ENCODE measurements around the gene NAA10. TPM values are rescaled to one million over a fixed set of nuclear protein-coding genes. Genes with fewer than 3 reads are reported as not detected.
A peak's percentile ranks its signal among the peaks of the same experiment; 100 is the strongest.

The NAA10 gene
- total and polyA plus RNA-seq, 2 of the 13 experiments (the other 11 are each of a cell fraction or from before 2014, with no cell fraction given), result 49.2 to 51.7 TPM

DNA sequence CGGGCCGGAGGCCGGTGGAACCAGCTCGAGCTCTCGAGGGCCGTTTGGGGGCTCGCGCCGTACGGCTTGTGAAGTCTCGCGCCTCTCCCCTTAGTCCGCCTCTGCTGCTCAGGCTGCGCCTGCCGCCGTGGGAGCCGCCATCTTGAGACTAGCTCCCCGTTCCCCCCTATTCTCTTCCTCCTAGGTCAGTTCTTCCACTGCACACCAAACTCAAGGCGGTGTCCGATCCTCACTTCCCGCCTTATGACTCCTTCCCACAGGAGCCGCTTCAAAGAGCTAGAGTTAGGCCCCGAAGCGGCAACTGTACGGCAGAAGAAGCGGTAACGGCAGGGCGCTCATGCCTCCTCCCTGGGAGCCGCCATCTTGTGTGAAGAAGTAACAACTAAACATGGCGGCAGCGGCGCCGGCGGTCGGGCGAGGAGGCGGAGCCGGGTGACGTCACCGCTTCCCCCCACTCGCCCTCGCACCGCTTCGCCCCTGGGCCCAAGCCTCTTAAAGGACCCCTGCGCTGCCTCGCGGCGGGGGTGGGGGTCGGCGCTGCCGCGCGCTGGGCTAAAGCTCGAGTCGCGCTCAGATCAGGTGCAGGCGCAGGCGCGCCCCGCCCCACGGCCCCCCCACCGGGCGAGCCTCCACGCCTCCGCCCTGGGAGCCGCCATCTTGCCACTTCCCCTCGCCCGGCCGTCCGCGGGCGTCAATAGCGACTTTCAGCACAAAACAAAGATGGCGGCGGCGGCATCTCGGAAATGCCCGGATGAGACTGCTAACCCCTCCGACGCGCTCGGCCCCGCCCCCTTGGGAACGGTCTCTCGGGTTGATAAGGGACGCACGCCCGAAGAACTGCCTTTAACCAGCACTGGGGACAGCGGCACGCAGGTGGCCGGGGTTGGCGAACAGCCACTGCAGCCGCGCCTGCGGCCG is 36.9 kb upstream of the NAA10 start, which contains the start of gene HCFC1 (continued):
- TF ChIP-seq ZNF136 (CRISPR knock-in tag; IDR thresholded peaks at IDR 0.05; ENCODE audit: low read depth) (no peak), PPARG (CRISPR knock-in tag; conservative IDR thresholded peaks at IDR 0.05) (no peak), ZFP36L2 (CRISPR knock-in tag; IDR thresholded peaks at IDR 0.05) (no peak), ZNF44 (CRISPR knock-in tag; IDR thresholded peaks at IDR 0.05) (no peak), ZMAT3 (CRISPR knock-in tag; conservative IDR thresholded peaks at IDR 0.05) (no peak)
- TF ChIP-seq, protein P1, sequence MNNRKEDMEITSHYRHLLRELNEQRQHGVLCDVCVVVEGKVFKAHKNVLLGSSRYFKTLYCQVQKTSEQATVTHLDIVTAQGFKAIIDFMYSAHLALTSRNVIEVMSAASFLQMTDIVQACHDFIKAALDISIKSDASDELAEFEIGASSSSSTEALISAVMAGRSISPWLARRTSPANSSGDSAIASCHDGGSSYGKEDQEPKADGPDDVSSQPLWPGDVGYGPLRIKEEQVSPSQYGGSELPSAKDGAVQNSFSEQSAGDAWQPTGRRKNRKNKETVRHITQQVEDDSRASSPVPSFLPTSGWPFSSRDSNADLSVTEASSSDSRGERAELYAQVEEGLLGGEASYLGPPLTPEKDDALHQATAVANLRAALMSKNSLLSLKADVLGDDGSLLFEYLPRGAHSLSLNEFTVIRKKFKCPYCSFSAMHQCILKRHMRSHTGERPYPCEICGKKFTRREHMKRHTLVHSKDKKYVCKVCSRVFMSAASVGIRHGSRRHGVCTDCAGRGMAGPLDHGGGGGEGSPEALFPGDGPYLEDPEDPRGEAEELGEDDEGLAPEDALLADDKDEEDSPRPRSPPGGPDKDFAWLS (CRISPR knock-in tag; IDR thresholded peaks at IDR 0.05; ENCODE audit: borderline replicate concordance), result no peak
- TF ChIP-seq, protein P2, sequence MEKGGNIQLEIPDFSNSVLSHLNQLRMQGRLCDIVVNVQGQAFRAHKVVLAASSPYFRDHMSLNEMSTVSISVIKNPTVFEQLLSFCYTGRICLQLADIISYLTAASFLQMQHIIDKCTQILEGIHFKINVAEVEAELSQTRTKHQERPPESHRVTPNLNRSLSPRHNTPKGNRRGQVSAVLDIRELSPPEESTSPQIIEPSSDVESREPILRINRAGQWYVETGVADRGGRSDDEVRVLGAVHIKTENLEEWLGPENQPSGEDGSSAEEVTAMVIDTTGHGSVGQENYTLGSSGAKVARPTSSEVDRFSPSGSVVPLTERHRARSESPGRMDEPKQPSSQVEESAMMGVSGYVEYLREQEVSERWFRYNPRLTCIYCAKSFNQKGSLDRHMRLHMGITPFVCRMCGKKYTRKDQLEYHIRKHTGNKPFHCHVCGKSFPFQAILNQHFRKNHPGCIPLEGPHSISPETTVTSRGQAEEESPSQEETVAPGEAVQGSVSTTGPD (CRISPR knock-in tag; IDR thresholded peaks at IDR 0.05), result no peak
- TF ChIP-seq, protein P3, sequence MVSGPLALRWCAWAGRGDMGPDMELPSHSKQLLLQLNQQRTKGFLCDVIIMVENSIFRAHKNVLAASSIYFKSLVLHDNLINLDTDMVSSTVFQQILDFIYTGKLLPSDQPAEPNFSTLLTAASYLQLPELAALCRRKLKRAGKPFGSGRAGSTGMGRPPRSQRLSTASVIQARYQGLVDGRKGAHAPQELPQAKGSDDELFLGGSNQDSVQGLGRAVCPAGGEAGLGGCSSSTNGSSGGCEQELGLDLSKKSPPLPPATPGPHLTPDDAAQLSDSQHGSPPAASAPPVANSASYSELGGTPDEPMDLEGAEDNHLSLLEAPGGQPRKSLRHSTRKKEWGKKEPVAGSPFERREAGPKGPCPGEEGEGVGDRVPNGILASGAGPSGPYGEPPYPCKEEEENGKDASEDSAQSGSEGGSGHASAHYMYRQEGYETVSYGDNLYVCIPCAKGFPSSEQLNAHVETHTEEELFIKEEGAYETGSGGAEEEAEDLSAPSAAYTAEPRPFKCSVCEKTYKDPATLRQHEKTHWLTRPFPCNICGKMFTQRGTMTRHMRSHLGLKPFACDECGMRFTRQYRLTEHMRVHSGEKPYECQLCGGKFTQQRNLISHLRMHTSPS (CRISPR knock-in tag; IDR thresholded peaks at IDR 0.05; ENCODE audit: low read depth), result no peak
- TF ChIP-seq, protein P4, sequence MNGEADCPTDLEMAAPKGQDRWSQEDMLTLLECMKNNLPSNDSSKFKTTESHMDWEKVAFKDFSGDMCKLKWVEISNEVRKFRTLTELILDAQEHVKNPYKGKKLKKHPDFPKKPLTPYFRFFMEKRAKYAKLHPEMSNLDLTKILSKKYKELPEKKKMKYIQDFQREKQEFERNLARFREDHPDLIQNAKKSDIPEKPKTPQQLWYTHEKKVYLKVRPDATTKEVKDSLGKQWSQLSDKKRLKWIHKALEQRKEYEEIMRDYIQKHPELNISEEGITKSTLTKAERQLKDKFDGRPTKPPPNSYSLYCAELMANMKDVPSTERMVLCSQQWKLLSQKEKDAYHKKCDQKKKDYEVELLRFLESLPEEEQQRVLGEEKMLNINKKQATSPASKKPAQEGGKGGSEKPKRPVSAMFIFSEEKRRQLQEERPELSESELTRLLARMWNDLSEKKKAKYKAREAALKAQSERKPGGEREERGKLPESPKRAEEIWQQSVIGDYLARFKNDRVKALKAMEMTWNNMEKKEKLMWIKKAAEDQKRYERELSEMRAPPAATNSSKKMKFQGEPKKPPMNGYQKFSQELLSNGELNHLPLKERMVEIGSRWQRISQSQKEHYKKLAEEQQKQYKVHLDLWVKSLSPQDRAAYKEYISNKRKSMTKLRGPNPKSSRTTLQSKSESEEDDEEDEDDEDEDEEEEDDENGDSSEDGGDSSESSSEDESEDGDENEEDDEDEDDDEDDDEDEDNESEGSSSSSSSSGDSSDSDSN (CRISPR knock-in tag; IDR thresholded peaks at IDR 0.05), result peak; percentile 37; the same call in 1 of the 2 replicates
- TF ChIP-seq, protein P5, sequence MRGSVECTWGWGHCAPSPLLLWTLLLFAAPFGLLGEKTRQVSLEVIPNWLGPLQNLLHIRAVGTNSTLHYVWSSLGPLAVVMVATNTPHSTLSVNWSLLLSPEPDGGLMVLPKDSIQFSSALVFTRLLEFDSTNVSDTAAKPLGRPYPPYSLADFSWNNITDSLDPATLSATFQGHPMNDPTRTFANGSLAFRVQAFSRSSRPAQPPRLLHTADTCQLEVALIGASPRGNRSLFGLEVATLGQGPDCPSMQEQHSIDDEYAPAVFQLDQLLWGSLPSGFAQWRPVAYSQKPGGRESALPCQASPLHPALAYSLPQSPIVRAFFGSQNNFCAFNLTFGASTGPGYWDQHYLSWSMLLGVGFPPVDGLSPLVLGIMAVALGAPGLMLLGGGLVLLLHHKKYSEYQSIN (CRISPR knock-in tag; IDR thresholded peaks at IDR 0.05; ENCODE audit: borderline replicate concordance), result no peak
